ENCODE measurements around the gene CDK5RAP1.

The CDK5RAP1 gene

GRCh38 chr20:33411242-33411641 lies 9.9 kb upstream of the CDK5RAP1 start:
- H3K36me3 ChIP-seq: peaks cover 0 to 23% (median 5%) of the 10 kb centered on the region in 11 experiments; a peak in 7 of 22 replicates
- H3K9me3 ChIP-seq (replicated peaks in 1 of 11): peaks cover 0 to 6% (median 3%) of the 10 kb centered on the region in 11 experiments; a peak in 7 of 22 replicates
- no peaks in the 10 kb centered on the region for H4K20me1 ChIP-seq
- H3K9ac ChIP-seq: peak overlapping the region in 4 of 11 experiments; percentile 7 to 35 (median 24); a peak in 1 of 22 replicates
- TF ChIP-seq Cebpa-rat (IDR thresholded peaks at IDR 0.05): no peak
- H3K4me3 ChIP-seq: no peak overlapping the region
- no peaks in the 10 kb centered on the region for H3K27me3 ChIP-seq
- peaks cover 41 to 64% (median 60%) of the 10 kb centered on the region in 10 experiments for H3K4me1 ChIP-seq
- peak overlapping the region in 4 of 11 experiments; percentile 63 to 92 (median 82); a peak in 6 of 22 replicates for H3K27ac ChIP-seq
- peak overlapping the region in 9 of 11 experiments; percentile 26 to 99 (median 91); a peak in 17 of 22 replicates for H3K4me2 ChIP-seq

- Histone ChIP-seq H3K4me1 (peaks cover 41 to 68% (median 61%) of the 10 kb centered on the region in 10 experiments), H4K20me1 (no peaks in the 10 kb centered on the region), H3K9me3 (replicated peaks in 1 of 11) (peaks cover 0 to 6% (median 3%) of the 10 kb centered on the region in 11 experiments; a peak in 8 of 22 replicates), H3K9ac (peak overlapping the region in 6 of 11 experiments; percentile 7 to 68 (median 44); a peak in 6 of 22 replicates), H3K4me2 (peak overlapping the region; percentile 68 to 99 (median 90); a peak in 20 of 22 replicates), H3K27ac (peak overlapping the region in 7 of 11 experiments; percentile 63 to 93 (median 90); a peak in 14 of 22 replicates), H3K4me3 (no peak overlapping the region), H3K27me3 (no peaks in the 10 kb centered on the region), H3K36me3 (peaks cover 0 to 31% (median 6%) of the 10 kb centered on the region in 11 experiments; a peak in 9 of 22 replicates)
- TF ChIP-seq Cebpa-rat (IDR thresholded peaks at IDR 0.05): no peak
These were observed 8.9 kb upstream of the CDK5RAP1 start for GRCh38 chr20:33410081-33410742.

GRCh38 chr20:33408716-33409654 lies 7.7 kb upstream of the CDK5RAP1 start:
- Histone ChIP-seq H3K4me2 (peak overlapping the region; percentile 68 to 99 (median 90)), H3K9ac (peak overlapping the region in 9 of 11 experiments; percentile 9 to 82 (median 72); a peak in 17 of 22 replicates), H3K36me3 (peaks cover 0 to 25% (median 6%) of the 10 kb centered on the region in 11 experiments; a peak in 9 of 22 replicates), H3K4me1 (peaks cover 41 to 68% (median 61%) of the 10 kb centered on the region in 10 experiments), H3K27ac (peak overlapping the region in 10 of 11 experiments; percentile 54 to 93 (median 84); a peak in 19 of 22 replicates), H3K9me3 (replicated peaks in 1 of 11) (peaks cover 0 to 6% (median 3%) of the 10 kb centered on the region in 11 experiments; a peak in 8 of 22 replicates), H3K27me3 (no peaks in the 10 kb centered on the region), H3K4me3 (peak overlapping the region in 6 of 10 experiments; percentile 31 to 52 (median 34); a peak in 12 of 20 replicates), H4K20me1 (no peaks in the 10 kb centered on the region)
- TF ChIP-seq Cebpa-rat (IDR thresholded peaks at IDR 0.05): peak in 5 of 11 experiments; percentile 34 to 82 (median 59); a peak in 6 of 22 replicates

GRCh38 chr20:33408313-33408712 lies 7.0 kb upstream of the CDK5RAP1 start:
- no peaks in the 10 kb centered on the region for H4K20me1 ChIP-seq
- peaks cover 0 to 25% (median 6%) of the 10 kb centered on the region in 11 experiments; a peak in 9 of 22 replicates for H3K36me3 ChIP-seq
- H3K4me3 ChIP-seq: peak overlapping the region in 6 of 10 experiments; percentile 31 to 52 (median 34); a peak in 11 of 20 replicates
- H3K27ac ChIP-seq: peak overlapping the region in 10 of 11 experiments; percentile 54 to 93 (median 84); a peak in 21 of 22 replicates
- peak overlapping the region; percentile 68 to 99 (median 90) for H3K4me2 ChIP-seq
- H3K27me3 ChIP-seq: no peaks in the 10 kb centered on the region
- peak overlapping the region in 10 of 11 experiments; percentile 1 to 82 (median 70); a peak in 18 of 22 replicates for H3K9ac ChIP-seq
- peaks cover 41 to 68% (median 61%) of the 10 kb centered on the region in 10 experiments for H3K4me1 ChIP-seq
- TF ChIP-seq Cebpa-rat (IDR thresholded peaks at IDR 0.05): no peak
- H3K9me3 ChIP-seq (replicated peaks in 1 of 11): peaks cover 0 to 6% (median 3%) of the 10 kb centered on the region in 11 experiments; a peak in 8 of 22 replicates

- H4K20me1 ChIP-seq: no peaks in the 10 kb centered on the region
- peak overlapping the region in 10 of 11 experiments; percentile 1 to 82 (median 70); a peak in 16 of 22 replicates for H3K9ac ChIP-seq
- peak overlapping the region; percentile 17 to 93 (median 82); a peak in 21 of 22 replicates for H3K27ac ChIP-seq
- peak overlapping the region; percentile 68 to 99 (median 90) for H3K4me2 ChIP-seq
- TF ChIP-seq Cebpa-rat (IDR thresholded peaks at IDR 0.05): no peak
- peaks cover 0 to 25% (median 6%) of the 10 kb centered on the region in 11 experiments; a peak in 9 of 22 replicates for H3K36me3 ChIP-seq
- H3K27me3 ChIP-seq: no peaks in the 10 kb centered on the region
- peak overlapping the region in 6 of 10 experiments; percentile 30 to 52 (median 34); a peak in 9 of 20 replicates for H3K4me3 ChIP-seq
- H3K4me1 ChIP-seq: peaks cover 41 to 68% (median 61%) of the 10 kb centered on the region in 10 experiments
- H3K9me3 ChIP-seq (replicated peaks in 1 of 11): peaks cover 0 to 6% (median 3%) of the 10 kb centered on the region in 11 experiments; a peak in 8 of 22 replicates
These were observed 6.5 kb upstream of the CDK5RAP1 start for GRCh38 chr20:33407796-33408195.

- no peaks in the 10 kb centered on the region for H4K20me1 ChIP-seq
- no peak for TF ChIP-seq Cebpa-rat (IDR thresholded peaks at IDR 0.05)
- peaks cover 42 to 70% (median 64%) of the 10 kb centered on the region in 10 experiments for H3K4me1 ChIP-seq
- H3K27ac ChIP-seq: peak overlapping the region; percentile 17 to 93 (median 82); a peak in 21 of 22 replicates
- peaks cover 0 to 6% (median 3%) of the 10 kb centered on the region in 11 experiments; a peak in 8 of 22 replicates for H3K9me3 ChIP-seq (replicated peaks in 1 of 11)
- H3K36me3 ChIP-seq: peaks cover 0 to 20% (median 5%) of the 10 kb centered on the region in 11 experiments; a peak in 9 of 22 replicates
- peak overlapping the region; percentile 68 to 99 (median 90) for H3K4me2 ChIP-seq
- peak overlapping the region in 8 of 11 experiments; percentile 36 to 82 (median 72); a peak in 15 of 22 replicates for H3K9ac ChIP-seq
- no peaks in the 10 kb centered on the region for H3K27me3 ChIP-seq
- H3K4me3 ChIP-seq: peak overlapping the region in 3 of 10 experiments; percentile 33 to 52 (median 36); a peak in 4 of 20 replicates
These were observed 5.9 kb upstream of the CDK5RAP1 start for GRCh38 chr20:33407251-33407650.

- Histone ChIP-seq H4K20me1 (peaks cover 0 to 20% (median 14%) of the 10 kb centered on the region in 11 experiments; a peak in 14 of 22 replicates), H3K27me3 (no peaks in the 10 kb centered on the region), H3K9ac (no peak overlapping the region), H3K9me3 (replicated peaks in 1 of 11) (peaks cover 0 to 6% (median 3%) of the 10 kb centered on the region in 11 experiments; a peak in 8 of 22 replicates), H3K27ac (no peak overlapping the region), H3K36me3 (peaks cover 0 to 14% (median 4%) of the 10 kb centered on the region in 11 experiments; a peak in 7 of 22 replicates), H3K4me3 (no peak overlapping the region), H3K4me1 (peaks cover 47 to 62% (median 56%) of the 10 kb centered on the region in 10 experiments), H3K4me2 (no peak overlapping the region)
- TF ChIP-seq Cebpa-rat (IDR thresholded peaks at IDR 0.05): no peak
These were observed 3.0 kb upstream of the CDK5RAP1 start for GRCh38 chr20:33404281-33404680.
